Neutrophil (primary cell): ENCODE data around the gene XAGE3.
"Not testable (repeated sequence)": the region's sequence is repeated elsewhere in the genome, so short reads cannot be mapped to it uniquely, and the experiment has no call there.

Experiments used
- H3K27ac ChIP-seq: fragments of 200-600 bp; sonication (generic); 2 replicates; pipeline ENCODE4 v1.5.1; 2016; ENCODE audit warnings: mild to moderate bottlenecking, moderate library complexity
- H3K27me3 ChIP-seq: fragments of 200-600 bp; sonication (generic); 2 replicates; pipeline ENCODE4 v1.6.0; 2016; ENCODE audit warnings: mild to moderate bottlenecking
- H3K36me3 ChIP-seq: fragments of 200-600 bp; sonication (generic); 2 replicates; pipeline ENCODE4 v1.5.1; 2017
- H3K4me1 ChIP-seq, 2 experiments: fragments of 200-600 bp in 1 of 2; sonication (generic) in 1 of 2; 1 replicate in 1 of 2; 2 replicates in 1 of 2; pipeline versions ENCODE4 v1.5.1 to v1.6.1; 2013 to 2016; ENCODE audit warnings: low read depth in 1 of 2, low read length in 1 of 2, mild to moderate bottlenecking in 1 of 2, moderate library complexity in 1 of 2; ENCODE audit not compliant: control insufficient read depth in 1 of 2, insufficient read depth in 1 of 2
- H3K4me3 ChIP-seq, 2 experiments: fragments of 200-600 bp in 1 of 2; sonication (generic) in 1 of 2; 1 replicate in 1 of 2; 2 replicates in 1 of 2; pipeline ENCODE4 v1.5.1; 2013 to 2016; ENCODE audit warnings: low read depth in 1 of 2, low read length in 1 of 2, mild to moderate bottlenecking in 1 of 2, moderate library complexity in 1 of 2
- H3K9me3 ChIP-seq: fragments of 200-600 bp; sonication (generic); 2 replicates; pipeline ENCODE4 v1.5.1; 2016
- TF ChIP-seq, protein P1 (sequence below): fragments of 200-600 bp; sonication (generic); IDR thresholded peaks from 2 replicates; pipeline ENCODE4 v1.5.1; 2016; ENCODE audit warnings: antibody characterized with exemption

The XAGE3 gene

DNA sequence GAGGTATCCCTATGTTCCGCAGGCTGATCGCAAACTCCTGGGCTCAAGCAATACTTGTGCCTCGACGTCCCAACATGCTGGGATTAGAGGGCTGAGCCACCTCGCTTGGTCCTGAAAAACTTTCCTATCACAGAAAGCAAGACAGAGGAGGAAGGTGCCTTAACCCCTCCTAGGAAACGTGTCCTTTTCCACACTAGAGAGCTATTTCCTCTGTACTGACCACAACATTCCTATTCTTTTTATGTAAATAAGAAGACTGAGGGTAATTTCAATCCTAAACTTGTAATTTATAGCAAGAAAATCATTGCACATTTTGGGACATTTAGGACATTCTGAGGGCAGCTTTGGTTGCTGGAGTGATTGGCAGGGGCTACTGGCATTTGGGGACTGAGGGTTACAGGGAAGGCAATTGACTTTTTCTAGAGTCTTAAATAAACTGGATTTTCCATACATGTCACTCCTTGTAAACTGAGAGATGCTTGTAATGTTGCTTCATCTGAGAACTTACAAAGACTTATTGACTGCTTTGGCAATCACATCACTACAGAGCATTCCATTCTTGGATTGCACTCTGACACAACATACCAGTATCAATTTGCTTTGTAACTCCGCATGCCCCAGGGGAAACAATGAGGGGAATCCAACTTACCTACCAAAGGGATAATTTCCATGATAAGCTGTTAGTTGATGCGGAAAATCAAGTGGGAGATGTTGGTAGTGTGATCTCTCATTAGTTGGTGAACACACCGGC lies 15.6 kb downstream of the XAGE3 start:
- no peaks in the 10 kb centered on the region for H3K9me3 ChIP-seq
- no peak overlapping the region for H3K4me3 ChIP-seq
- H3K4me1 ChIP-seq = no peaks in the 10 kb centered on the region
- no peaks in the 10 kb centered on the region for H3K36me3 ChIP-seq
- H3K27me3 ChIP-seq = no peaks in the 10 kb centered on the region
- TF ChIP-seq, protein P1, sequence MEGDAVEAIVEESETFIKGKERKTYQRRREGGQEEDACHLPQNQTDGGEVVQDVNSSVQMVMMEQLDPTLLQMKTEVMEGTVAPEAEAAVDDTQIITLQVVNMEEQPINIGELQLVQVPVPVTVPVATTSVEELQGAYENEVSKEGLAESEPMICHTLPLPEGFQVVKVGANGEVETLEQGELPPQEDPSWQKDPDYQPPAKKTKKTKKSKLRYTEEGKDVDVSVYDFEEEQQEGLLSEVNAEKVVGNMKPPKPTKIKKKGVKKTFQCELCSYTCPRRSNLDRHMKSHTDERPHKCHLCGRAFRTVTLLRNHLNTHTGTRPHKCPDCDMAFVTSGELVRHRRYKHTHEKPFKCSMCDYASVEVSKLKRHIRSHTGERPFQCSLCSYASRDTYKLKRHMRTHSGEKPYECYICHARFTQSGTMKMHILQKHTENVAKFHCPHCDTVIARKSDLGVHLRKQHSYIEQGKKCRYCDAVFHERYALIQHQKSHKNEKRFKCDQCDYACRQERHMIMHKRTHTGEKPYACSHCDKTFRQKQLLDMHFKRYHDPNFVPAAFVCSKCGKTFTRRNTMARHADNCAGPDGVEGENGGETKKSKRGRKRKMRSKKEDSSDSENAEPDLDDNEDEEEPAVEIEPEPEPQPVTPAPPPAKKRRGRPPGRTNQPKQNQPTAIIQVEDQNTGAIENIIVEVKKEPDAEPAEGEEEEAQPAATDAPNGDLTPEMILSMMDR = no peak
- no peak overlapping the region for H3K27ac ChIP-seq

DNA sequence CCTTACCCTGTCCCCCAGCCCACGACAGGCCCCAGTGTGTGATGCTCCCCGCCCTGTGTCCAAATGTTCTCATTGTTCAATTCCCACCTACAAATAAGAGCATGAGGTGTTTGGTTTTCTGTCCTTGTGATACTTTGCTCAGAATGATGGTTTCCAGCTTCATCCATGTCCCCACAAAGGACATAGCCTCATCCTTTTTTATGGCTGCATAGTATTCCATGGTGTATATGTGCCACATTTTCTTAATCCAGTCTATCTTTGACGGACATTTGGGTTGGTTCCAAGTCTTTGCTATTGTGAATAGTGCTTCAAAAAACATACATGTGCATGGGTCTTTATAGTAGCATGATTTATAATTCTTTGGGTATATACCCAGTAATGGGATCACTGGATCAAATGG lies 24.3 kb downstream of the XAGE3 start:
- H3K27ac ChIP-seq, H3K9me3 ChIP-seq, H3K27me3 ChIP-seq, H3K4me1 ChIP-seq, H3K36me3 ChIP-seq, H3K4me3 ChIP-seq: not testable (repeated sequence)

DNA sequence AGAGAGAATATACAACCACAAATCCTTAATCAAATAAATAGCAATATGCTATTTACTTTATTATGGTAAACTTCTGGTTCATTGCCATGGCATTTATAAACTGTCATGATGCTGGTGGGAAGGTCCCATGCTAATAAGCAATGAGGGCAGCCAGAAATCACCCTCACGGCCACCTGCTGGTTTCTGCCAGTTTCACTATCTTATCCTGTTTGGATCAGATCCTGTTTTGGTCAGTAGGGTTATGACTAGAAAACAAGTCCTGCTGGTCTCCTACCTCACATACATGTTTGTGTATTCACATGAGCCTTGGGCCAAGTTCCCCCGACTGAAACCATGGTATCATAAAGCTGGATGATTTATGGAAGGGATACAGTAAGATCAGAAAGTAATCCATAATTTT lies 28.7 kb downstream of the XAGE3 start:
- TF ChIP-seq, protein P1 = no peak
- H3K4me3 ChIP-seq = no peak overlapping the region
- no peak overlapping the region for H3K27ac ChIP-seq
- no peaks in the 10 kb centered on the region for H3K4me1 ChIP-seq
- no peaks in the 10 kb centered on the region for H3K9me3 ChIP-seq
- H3K36me3 ChIP-seq = no peaks in the 10 kb centered on the region
- no peaks in the 10 kb centered on the region for H3K27me3 ChIP-seq

DNA sequence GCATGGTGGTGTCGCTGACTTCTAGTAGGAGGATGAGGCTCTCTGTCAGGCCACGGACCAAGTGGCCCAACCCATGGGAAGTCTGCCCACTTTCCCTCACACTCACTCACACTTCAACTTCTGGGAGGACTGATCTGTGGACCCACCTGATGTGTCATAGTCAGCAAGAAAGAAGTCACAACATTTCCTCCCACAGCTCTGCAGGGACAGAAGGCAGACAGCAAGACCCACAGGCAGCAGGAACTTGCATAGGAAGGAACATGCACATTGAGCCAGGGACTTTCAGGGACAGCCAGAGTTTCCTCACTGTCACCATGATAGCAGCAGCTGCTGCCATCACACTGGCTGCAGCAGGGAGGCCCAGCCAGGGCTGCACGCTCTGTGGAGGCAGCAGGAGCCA lies 37.3 kb downstream of the XAGE3 start:
- Histone ChIP-seq H3K4me3 (no peak overlapping the region), H3K36me3 (no peaks in the 10 kb centered on the region), H3K4me1 (no peaks in the 10 kb centered on the region), H3K9me3 (no peaks in the 10 kb centered on the region), H3K27me3 (no peaks in the 10 kb centered on the region), H3K27ac (no peak overlapping the region)
- TF ChIP-seq, protein P1 = no peak

DNA sequence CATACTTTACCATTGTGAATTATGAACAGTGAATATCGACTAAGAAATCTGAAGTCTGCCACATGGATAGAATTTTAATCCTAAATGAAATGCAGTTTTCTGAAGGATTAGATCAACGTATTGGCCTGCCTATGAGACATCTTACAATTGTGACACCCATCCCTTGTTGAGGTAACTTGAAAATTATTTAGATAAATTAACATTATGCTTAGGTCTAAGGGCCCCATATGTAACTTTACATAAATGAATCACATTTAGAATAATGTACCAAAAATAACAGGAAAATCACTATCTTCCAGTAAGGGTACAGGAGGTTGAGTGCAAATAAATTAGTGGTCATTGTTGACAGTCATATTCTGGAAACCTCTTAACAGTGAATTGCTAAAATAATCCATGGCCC lies 43.3 kb downstream of the XAGE3 start:
- TF ChIP-seq, protein P1 = no peak
- no peaks in the 10 kb centered on the region for H3K27me3 ChIP-seq
- H3K9me3 ChIP-seq = no peaks in the 10 kb centered on the region
- no peak overlapping the region for H3K4me3 ChIP-seq
- no peak overlapping the region for H3K27ac ChIP-seq
- H3K4me1 ChIP-seq = no peaks in the 10 kb centered on the region
- H3K36me3 ChIP-seq = no peaks in the 10 kb centered on the region

DNA sequence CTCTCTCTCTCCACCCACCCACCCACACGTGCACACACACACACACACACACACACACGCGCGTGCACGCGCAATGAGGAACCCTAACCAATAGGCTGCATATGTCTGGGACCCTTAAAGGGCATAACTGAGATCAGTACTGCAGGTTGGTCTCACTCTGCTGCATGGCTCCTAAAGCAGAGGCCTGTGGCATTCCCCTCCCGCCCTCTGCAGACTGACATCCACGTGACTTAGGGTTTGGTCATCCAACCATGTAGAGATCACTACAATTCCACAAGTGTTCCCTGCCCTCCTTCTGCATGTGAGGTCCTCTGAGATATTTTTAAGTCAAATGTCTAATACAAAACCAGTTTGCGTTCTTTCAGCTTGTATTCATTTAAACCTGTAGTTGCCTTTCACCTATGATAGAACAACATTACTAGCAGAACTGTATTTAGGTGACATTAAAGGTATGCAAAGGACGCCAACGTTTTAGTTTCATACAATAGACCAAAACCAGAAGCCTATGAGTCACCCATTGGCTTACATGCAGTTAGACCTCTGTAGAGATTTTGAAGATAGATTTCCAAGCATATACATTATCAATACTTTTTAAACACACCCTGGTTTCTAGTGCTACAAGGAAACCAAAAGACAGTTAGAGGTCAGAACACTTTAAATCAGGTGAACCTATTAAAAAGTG lies 46.7 kb downstream of the XAGE3 start:
- TF ChIP-seq, protein P1 = no peak
- H3K36me3 ChIP-seq = no peaks in the 10 kb centered on the region
- H3K9me3 ChIP-seq = no peaks in the 10 kb centered on the region
- H3K27ac ChIP-seq = no peak overlapping the region
- no peaks in the 10 kb centered on the region for H3K27me3 ChIP-seq
- no peaks in the 10 kb centered on the region for H3K4me1 ChIP-seq
- H3K4me3 ChIP-seq = no peak overlapping the region
